H1 (cell line): ENCODE measurements around the gene SLC38A8. TPM values are rescaled to one million over a fixed set of nuclear protein-coding genes. Genes with fewer than 3 reads are reported as not detected.

Source experiments
- CTCF ChIA-PET: fragments of 300-600 bp; sonication (Branson Sonifier 250); formaldehyde crosslinking; loops from one replicate; lab custom pipeline; 2021; ENCODE audit not compliant: partially characterized antibody; lab: Charles Lee
- POLR2A ChIA-PET: fragments of 300-600 bp; sonication (Branson Sonifier 250); formaldehyde crosslinking; loops from one replicate; lab custom pipeline; 2021; ENCODE audit warnings: inconsistent platforms; ENCODE audit not compliant: partially characterized antibody; lab: Charles Lee
- DNase-seq, 2 experiments: peaks; one replicate each; pipeline versions ENCODE4 v3.0.0 to v3.0.0-alpha.2; 2010 to 2022; ENCODE audit warnings: low spot score in 2 of 2, low read depth in 1 of 2, mixed read lengths in 1 of 2
- FAIRE-seq: peaks from 2 replicates; lab custom pipeline; 2011; peaks lifted over from hg19 to GRCh38; lab: Jason Lieb, UNC
- H2AFZ ChIP-seq: 2 replicates; pipeline ENCODE4 v1.8.1; 2012; ENCODE audit warnings: low read length, inconsistent platforms
- H2AK5ac ChIP-seq: 2 replicates; pipeline ENCODE4 v1.6.1; 2013; ENCODE audit warnings: low read depth, low read length
- H2BK120ac ChIP-seq: replicated peaks from 2 replicates; pipeline ENCODE3; 2013; ENCODE audit warnings: low read depth, low read length, inconsistent platforms
- H2BK12ac ChIP-seq: 2 replicates; pipeline ENCODE4 v1.6.1; 2013; ENCODE audit warnings: low read depth, low read length
- H2BK15ac ChIP-seq: 2 replicates; pipeline ENCODE4 v1.6.1; 2013; ENCODE audit warnings: low read length
- H2BK20ac ChIP-seq: 2 replicates; pipeline ENCODE4 v1.6.1; 2013; ENCODE audit warnings: low read length
- H2BK5ac ChIP-seq: 2 replicates; pipeline ENCODE4 v1.6.1; 2013; ENCODE audit warnings: low read depth, low read length
- H3K14ac ChIP-seq: 2 replicates; pipeline ENCODE4 v1.6.1; 2013; ENCODE audit warnings: inconsistent platforms; ENCODE audit not compliant: insufficient read length
- H3K18ac ChIP-seq: 2 replicates; pipeline ENCODE4 v1.6.1; 2013; ENCODE audit warnings: low read length; ENCODE audit errors: extremely low read depth
- H3K23ac ChIP-seq: 2 replicates; pipeline ENCODE4 v1.6.1; 2013; ENCODE audit warnings: inconsistent platforms; ENCODE audit not compliant: insufficient read length
- H3K23me2 ChIP-seq: 2 replicates; pipeline ENCODE4 v1.6.1; 2013; ENCODE audit warnings: low read depth, low read length
- H3K27ac ChIP-seq: 2 replicates; pipeline ENCODE4 v1.6.1; 2011; ENCODE audit warnings: low read depth, low read length, inconsistent platforms
- H3K27me3 ChIP-seq, 4 experiments: replicated peaks in 1 of 4; 1 replicate in 1 of 4; 2 replicates in 3 of 4; pipeline versions ENCODE4 v1.6.1 to v1.8.1; 2011 to 2013; ENCODE audit warnings: low read length in 3 of 4, mild to moderate bottlenecking in 3 of 4, inconsistent platforms in 2 of 4, mixed read lengths in 2 of 4, moderate library complexity in 1 of 4; ENCODE audit not compliant: control insufficient read depth in 3 of 4, insufficient read depth in 3 of 4; ENCODE audit errors: extremely low read depth in 1 of 4
- H3K36me3 ChIP-seq, 4 experiments: 2 replicates each; pipeline versions ENCODE4 v1.6.1 to v1.8.1; 2011 to 2013; ENCODE audit warnings: mild to moderate bottlenecking in 4 of 4, low read length in 3 of 4, moderate library complexity in 2 of 4, control low read depth in 1 of 4, inconsistent platforms in 1 of 4; ENCODE audit not compliant: insufficient read depth in 4 of 4, control insufficient read depth in 2 of 4
- H3K4ac ChIP-seq: replicated peaks from 2 replicates; pipeline ENCODE3; 2013; ENCODE audit warnings: low read length, low read depth, mixed read lengths, inconsistent platforms; ENCODE audit not compliant: insufficient read length
- H3K4me1 ChIP-seq, 4 experiments: replicated peaks in 1 of 4; 1 replicate in 1 of 4; 2 replicates in 3 of 4; pipeline versions ENCODE4 v1.6.1 to v1.8.1; 2011 to 2013; ENCODE audit warnings: low read length in 3 of 4, inconsistent platforms in 2 of 4, mixed read lengths in 1 of 4; ENCODE audit not compliant: insufficient read depth in 4 of 4, control insufficient read depth in 3 of 4
- H3K4me2 ChIP-seq, 2 experiments: 2 replicates each; pipeline versions ENCODE4 v1.6.1 to v1.8.1; 2011 to 2013; ENCODE audit warnings: low read depth in 2 of 2, low read length in 2 of 2, control low read depth in 1 of 2, inconsistent platforms in 1 of 2, mild to moderate bottlenecking in 1 of 2; ENCODE audit not compliant: insufficient read depth in 1 of 2
- H3K4me3 ChIP-seq, 4 experiments: fragments of 200-600, 300-600 bp in 1 of 4; sonication (generic), shearing (Covaris generic), sonication (Bioruptor Twin) in 1 of 4; 2 replicates each; pipeline versions ENCODE4 v1.5.1 to v1.8.1; 2011 to 2016; ENCODE audit warnings: low read length in 4 of 4, low read depth in 3 of 4, control low read depth in 2 of 4, inconsistent platforms in 2 of 4, mild to moderate bottlenecking in 2 of 4, mixed read lengths in 1 of 4, moderate library complexity in 1 of 4; ENCODE audit not compliant: insufficient read depth in 2 of 4; ENCODE audit errors: extremely low read depth in 1 of 4
- H3K56ac ChIP-seq: replicated peaks from 2 replicates; pipeline ENCODE3; 2013; ENCODE audit warnings: low read depth, mild to moderate bottlenecking, mixed read lengths, low read length, inconsistent platforms; ENCODE audit not compliant: insufficient read length
- H3K79me1 ChIP-seq: 2 replicates; pipeline ENCODE4 v1.6.1; 2013; ENCODE audit warnings: low read depth, low read length, control low read depth
- H3K79me2 ChIP-seq, 2 experiments: 2 replicates each; pipeline versions ENCODE4 v1.6.1 to v1.8.1; 2012 to 2013; ENCODE audit warnings: low read length in 2 of 2, mild to moderate bottlenecking in 2 of 2, inconsistent platforms in 1 of 2; ENCODE audit not compliant: insufficient read depth in 2 of 2, control insufficient read depth in 1 of 2
- H3K9ac ChIP-seq, 4 experiments: replicated peaks in 1 of 4; 1 replicate in 1 of 4; 2 replicates in 3 of 4; pipeline versions ENCODE4 v1.6.1 to v1.8.1; 2011 to 2013; ENCODE audit warnings: low read depth in 3 of 4, low read length in 3 of 4, control low read depth in 2 of 4, mild to moderate bottlenecking in 2 of 4, moderate library complexity in 2 of 4, inconsistent platforms in 1 of 4; ENCODE audit errors: extremely low read depth in 1 of 4
- H3K9me3 ChIP-seq, 2 experiments: 2 replicates each; pipeline versions ENCODE4 v1.6.1 to v1.8.1; 2012 to 2013; ENCODE audit warnings: mild to moderate bottlenecking in 2 of 2, moderate library complexity in 2 of 2, control low read depth in 1 of 2, inconsistent platforms in 1 of 2, low read depth in 1 of 2, low read length in 1 of 2, mixed read lengths in 1 of 2; ENCODE audit not compliant: insufficient read depth in 2 of 2
- H4K20me1 ChIP-seq, 2 experiments: replicated peaks in 1 of 2; 2 replicates each; pipeline versions ENCODE3 to v1.8.1; 2011 to 2013; ENCODE audit warnings: inconsistent platforms in 2 of 2, low read length in 2 of 2, mild to moderate bottlenecking in 1 of 2; ENCODE audit not compliant: insufficient read depth in 2 of 2, control insufficient read depth in 1 of 2
- H4K5ac ChIP-seq: 2 replicates; pipeline ENCODE4 v1.6.1; 2013; ENCODE audit warnings: low read length, low read depth, mixed read lengths, inconsistent platforms; ENCODE audit not compliant: insufficient read length
- H4K8ac ChIP-seq: 2 replicates; pipeline ENCODE4 v1.8.0; 2013; ENCODE audit warnings: mild to moderate bottlenecking, moderate library complexity, low read length, inconsistent platforms; ENCODE audit not compliant: insufficient read depth; ENCODE audit errors: extremely low read depth
- H4K91ac ChIP-seq: replicated peaks from 2 replicates; pipeline ENCODE3; 2013; ENCODE audit warnings: low read length, mixed read lengths, inconsistent platforms; ENCODE audit not compliant: insufficient read length
- EP300 ChIP-seq, 2 experiments: IDR thresholded peaks; 1 replicate in 1 of 2; 2 replicates in 1 of 2; pipeline ENCODE4 v1.6.1; 2011 to 2012; ENCODE audit warnings: low read depth in 2 of 2, low read length in 2 of 2, mild to moderate bottlenecking in 2 of 2, borderline replicate concordance in 1 of 2, inconsistent platforms in 1 of 2, moderate library complexity in 1 of 2
- JUN ChIP-seq: IDR thresholded peaks from 2 replicates; pipeline ENCODE4 v1.6.1; 2011; ENCODE audit warnings: low read depth, mild to moderate bottlenecking, improper control_type of control experiment, low read length
- JUND ChIP-seq: IDR thresholded peaks from 2 replicates; pipeline ENCODE4 v1.6.1; 2011; ENCODE audit warnings: mild to moderate bottlenecking, improper control_type of control experiment, low read length
- KDM1A ChIP-seq: fragments of 200-600, 300-600 bp; sonication (generic); IDR thresholded peaks from 2 replicates; pipeline ENCODE4 v1.7.1; 2016; ENCODE audit warnings: mild to moderate bottlenecking, low read length, borderline replicate concordance
- MAFK ChIP-seq: IDR thresholded peaks from 2 replicates; pipeline ENCODE4 v1.6.1; 2012; ENCODE audit warnings: low read depth, mild to moderate bottlenecking, improper control_type of control experiment, low read length
- PHF8 ChIP-seq: fragments of 200-600 bp; sonication (generic); conservative IDR thresholded peaks from 2 replicates; pipeline ENCODE4 v1.7.1; 2012; ENCODE audit warnings: low read depth, mild to moderate bottlenecking, inconsistent platforms, low read length, moderate library complexity
- SIRT6 ChIP-seq: IDR thresholded peaks from one replicate; pipeline ENCODE4 v1.7.1; 2012; ENCODE audit warnings: low read length, inconsistent platforms
- SIX5 ChIP-seq: IDR thresholded peaks from 2 replicates; pipeline ENCODE4 v1.6.1; 2011; ENCODE audit warnings: mild to moderate bottlenecking, low read depth, low read length
- SP1 ChIP-seq: IDR thresholded peaks from 2 replicates; pipeline ENCODE4 v1.6.1; 2011; ENCODE audit warnings: low read depth, low read length
- SP2 ChIP-seq: IDR thresholded peaks from 2 replicates; pipeline ENCODE4 v1.6.1; 2012; ENCODE audit warnings: mild to moderate bottlenecking, low read length, inconsistent platforms
- TCF12 ChIP-seq: IDR thresholded peaks from 2 replicates; pipeline ENCODE4 v1.6.1; 2011; ENCODE audit warnings: low read depth, mild to moderate bottlenecking, low read length
- WGBS, 2 experiments: shearing (Covaris generic) in 1 of 2; methylation state at CpG; one replicate each; pipeline versions ENCODE4 v1.1.6 to v1.1.7; 2013 to 2015; ENCODE audit warnings: low lambda C conversion rate in 2 of 2, mixed read lengths in 2 of 2, inconsistent platforms in 1 of 2, low coverage in 1 of 2, missing lambda C conversion rate in 1 of 2; ENCODE audit not compliant: insufficient replicate concordance in 2 of 2, insufficient coverage in 1 of 2, insufficient read length in 1 of 2; ENCODE audit errors: extremely low coverage in 1 of 2, missing lambda C conversion rate in 1 of 2; 5-methylcytosine and 5-hydroxymethylcytosine counted together
- polyA plus RNA-seq, 7 experiments: library from polyadenylated mRNA; depleted of rRNA in 3 of 7; stranded (reverse) in 5 of 7; unstranded in 2 of 7; fragments of >200 nt in 5 of 7; fragments of 200-250 nt in 2 of 7; gene quantifications; 1 replicate in 5 of 7; 2 replicates in 1 of 7; 4 replicates in 1 of 7; pipeline versions ENCODE4 v1.2.1 to v1.2.3, GENCODE V29; 2011 to 2013; ENCODE audit warnings: missing spikeins in 2 of 7, mixed read lengths in 2 of 7
- total RNA-seq: library from RNA; stranded (reverse); fragmentation: NEBNext Ultra II Directional; extraction: Animal tissue kit (Norgen Biotek cat#: 25700); gene quantifications from 2 replicates; pipeline ENCODE4 v1.2.1, GENCODE V29; 2021
- TF ChIP-seq, protein P1 (sequence below): IDR thresholded peaks from 2 replicates; pipeline ENCODE4 v1.6.1; 2012; ENCODE audit warnings: inconsistent platforms

SLC38A8 gene
- total and polyA plus RNA-seq, 2 of the 8 experiments (the other 6 are each of a cell fraction or from before 2014, with no cell fraction given) = 0.08 TPM; not detected in 1

- CTCF ChIA-PET = interaction anchor here (0.8 to 21.4 kb wide), 6 partner anchors 12 to 130 kb away, joined by 3 to 366 read pairs (median 44); partner anchors contain the start of genes OSGIN1 and SLC38A8
- no peak for TF ChIP-seq JUND
- TF ChIP-seq PHF8 = no peak
- no peak for TF ChIP-seq JUN
- TF ChIP-seq SIX5 = no peak
- TF ChIP-seq SP2 = no peak
- no peak for TF ChIP-seq MAFK
- TF ChIP-seq, protein P1, sequence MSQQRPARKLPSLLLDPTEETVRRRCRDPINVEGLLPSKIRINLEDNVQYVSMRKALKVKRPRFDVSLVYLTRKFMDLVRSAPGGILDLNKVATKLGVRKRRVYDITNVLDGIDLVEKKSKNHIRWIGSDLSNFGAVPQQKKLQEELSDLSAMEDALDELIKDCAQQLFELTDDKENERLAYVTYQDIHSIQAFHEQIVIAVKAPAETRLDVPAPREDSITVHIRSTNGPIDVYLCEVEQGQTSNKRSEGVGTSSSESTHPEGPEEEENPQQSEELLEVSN = no peak
- TF ChIP-seq TCF12 = no peak
- TF ChIP-seq SP1 = no peak
- TF ChIP-seq EP300 (IDR thresholded peaks at IDR 0.05; ENCODE audit: borderline replicate concordance in 1 of 2, low read depth in 2 of 2, low read length in 2 of 2) = no peak
- TF ChIP-seq KDM1A = no peak
- no peak for TF ChIP-seq SIRT6
Observed at GRCh38 chr16:84055801-84056634, 13.4 kb upstream of the SLC38A8 start.

More at GRCh38 chr16:84055801-84056634, 13.4 kb upstream of the SLC38A8 start:
- H3K4me2 ChIP-seq = no peak overlapping the region
- H2AFZ ChIP-seq = no peak overlapping the region
- no peak overlapping the region for H2BK120ac ChIP-seq
- WGBS, 2 experiments = 92% methylated on average over 19 of the region's 19 CpGs; no CpG with 5 or more reads in 1 of the 2 experiments
- H2BK12ac ChIP-seq = no peak overlapping the region
- DNase-seq (no peak), FAIRE-seq (no peak)
- peaks cover 2% of the 10 kb centered on the region; the same call in 1 of the 2 replicates for H3K79me1 ChIP-seq
- no peak overlapping the region for H3K4ac ChIP-seq
- peaks cover 1 to 6% of the 10 kb centered on the region in 2 experiments for H4K20me1 ChIP-seq
- peaks cover 3 to 40% (median 23%) of the 10 kb centered on the region in 4 experiments; a peak in 7 of 8 replicates for H3K36me3 ChIP-seq
- no peak overlapping the region for H3K14ac ChIP-seq
- no peak overlapping the region for H3K18ac ChIP-seq
- no peak overlapping the region for H3K27ac ChIP-seq
- no peak overlapping the region for H2AK5ac ChIP-seq
- no peak overlapping the region for H2BK15ac ChIP-seq
- no peaks in the 10 kb centered on the region for H3K4me1 ChIP-seq
- H2BK20ac ChIP-seq = no peak overlapping the region
- H3K79me2 ChIP-seq = no peaks in the 10 kb centered on the region
- H3K23ac ChIP-seq = no peak overlapping the region
- H4K8ac ChIP-seq = no peak overlapping the region
- no peak overlapping the region for H3K9ac ChIP-seq
- no peak overlapping the region for H4K91ac ChIP-seq
- H2BK5ac ChIP-seq = no peak overlapping the region
- H3K9me3 ChIP-seq = no peaks in the 10 kb centered on the region
- H4K5ac ChIP-seq = no peak overlapping the region
- POLR2A ChIA-PET = interaction anchor here (1.0 to 1.5 kb wide), 2 partner anchors 12 to 14 kb away, joined by 3 to 6 read pairs; partner anchors contain the start of gene SLC38A8
- no peak overlapping the region for H3K56ac ChIP-seq
- H3K4me3 ChIP-seq = no peak overlapping the region
- no peaks in the 10 kb centered on the region for H3K27me3 ChIP-seq
- H3K23me2 ChIP-seq = no peaks in the 10 kb centered on the region; the same call in 1 of the 2 replicates
